Muscle layer of colon (tissue), 2 donors: Measurements from ENCODE around the gene TXNL4B.

Source experiments
- H3K27ac ChIP-seq: one replicate; pipeline ENCODE4 v1.7.0; 2013; ENCODE audit warnings: low read depth, mild to moderate bottlenecking, low read length, moderate library complexity
- H3K27me3 ChIP-seq, 2 donors: one replicate each; pipeline ENCODE4 v1.7.0; 2013; ENCODE audit warnings: low read length in 2 of 2, mild to moderate bottlenecking in 2 of 2; ENCODE audit not compliant: insufficient read depth in 2 of 2, control insufficient read depth in 1 of 2
- H3K36me3 ChIP-seq: one replicate; pipeline ENCODE4 v1.7.0; 2013; ENCODE audit warnings: mild to moderate bottlenecking, low read length; ENCODE audit not compliant: insufficient read depth
- H3K4me1 ChIP-seq: one replicate; pipeline ENCODE4 v1.7.0; 2013; ENCODE audit warnings: mild to moderate bottlenecking, low read length; ENCODE audit not compliant: insufficient read depth
- H3K4me3 ChIP-seq, 2 donors: one replicate each; pipeline ENCODE4 v1.7.0; 2013; ENCODE audit warnings: low read length in 2 of 2, low read depth in 1 of 2, mild to moderate bottlenecking in 1 of 2, moderate library complexity in 1 of 2
- H3K9ac ChIP-seq: one replicate; pipeline ENCODE4 v1.7.0; 2013; ENCODE audit warnings: low read length
- H3K9me3 ChIP-seq: one replicate; pipeline ENCODE4 v1.7.0; 2013; ENCODE audit warnings: mild to moderate bottlenecking, low read length
- donor health status: abdominal sarcoma.
- donor health status: Adenocarcinoma of cecum.

Gene TXNL4B

GRCh38 chr16:72125635-72126428 is 32.4 kb upstream of the TXNL4B start:
- no peak overlapping the region for H3K27ac ChIP-seq
- no peak overlapping the region for H3K4me3 ChIP-seq

GRCh38 chr16:72124761-72125634 is 31.6 kb upstream of the TXNL4B start:
- H3K9me3 ChIP-seq: no peaks in the 10 kb centered on the region
- H3K36me3 ChIP-seq: no peaks in the 10 kb centered on the region
- no peak overlapping the region for H3K9ac ChIP-seq
- no peaks in the 10 kb centered on the region for H3K27me3 ChIP-seq
- no peaks in the 10 kb centered on the region for H3K4me1 ChIP-seq
- no peak overlapping the region for H3K27ac ChIP-seq
- H3K4me3 ChIP-seq: no peak overlapping the region

More at GRCh38 chr16:72125635-72126428, 32.4 kb upstream of the TXNL4B start:
- no peaks in the 10 kb centered on the region for H3K27me3 ChIP-seq
- H3K4me1 ChIP-seq: no peaks in the 10 kb centered on the region
- no peak overlapping the region for H3K9ac ChIP-seq
- no peaks in the 10 kb centered on the region for H3K9me3 ChIP-seq
- no peaks in the 10 kb centered on the region for H3K36me3 ChIP-seq

- Histone ChIP-seq H3K9ac (no peak overlapping the region), H3K4me3 (no peak overlapping the region), H3K36me3 (no peaks in the 10 kb centered on the region), H3K27me3 (no peaks in the 10 kb centered on the region), H3K4me1 (no peaks in the 10 kb centered on the region), H3K27ac (no peak overlapping the region), H3K9me3 (no peaks in the 10 kb centered on the region)
Observed at GRCh38 chr16:72124148-72124547, 30.7 kb upstream of the TXNL4B start.

GRCh38 chr16:72123426-72123825 is 30.0 kb upstream of the TXNL4B start:
- no peak overlapping the region for H3K4me3 ChIP-seq
- H3K9me3 ChIP-seq: no peaks in the 10 kb centered on the region
- no peaks in the 10 kb centered on the region for H3K36me3 ChIP-seq
- no peaks in the 10 kb centered on the region for H3K4me1 ChIP-seq
- H3K27me3 ChIP-seq: no peaks in the 10 kb centered on the region
- H3K9ac ChIP-seq: no peak overlapping the region
- no peak overlapping the region for H3K27ac ChIP-seq

- Histone ChIP-seq H3K27ac (no peak overlapping the region), H3K36me3 (no peaks in the 10 kb centered on the region), H3K27me3 (no peaks in the 10 kb centered on the region), H3K4me1 (no peaks in the 10 kb centered on the region), H3K4me3 (no peak overlapping the region), H3K9ac (no peak overlapping the region), H3K9me3 (no peaks in the 10 kb centered on the region)
Observed at GRCh38 chr16:72122916-72123315, 29.5 kb upstream of the TXNL4B start.

GRCh38 chr16:72122308-72122707 is 28.9 kb upstream of the TXNL4B start:
- Histone ChIP-seq H3K9ac (no peak overlapping the region), H3K9me3 (no peaks in the 10 kb centered on the region), H3K27me3 (no peaks in the 10 kb centered on the region), H3K4me3 (no peak overlapping the region), H3K4me1 (no peaks in the 10 kb centered on the region), H3K36me3 (no peaks in the 10 kb centered on the region), H3K27ac (no peak overlapping the region)

GRCh38 chr16:72120026-72120425 is 26.6 kb upstream of the TXNL4B start:
- Histone ChIP-seq H3K27ac (no peak overlapping the region), H3K4me3 (no peak overlapping the region), H3K36me3 (no peaks in the 10 kb centered on the region), H3K27me3 (no peaks in the 10 kb centered on the region), H3K9ac (no peak overlapping the region), H3K9me3 (no peaks in the 10 kb centered on the region), H3K4me1 (no peaks in the 10 kb centered on the region)

- no peaks in the 10 kb centered on the region for H3K4me1 ChIP-seq
- no peaks in the 10 kb centered on the region for H3K27me3 ChIP-seq
- H3K36me3 ChIP-seq: peaks cover 46% of the 10 kb centered on the region
- H3K4me3 ChIP-seq: no peak overlapping the region
- no peaks in the 10 kb centered on the region for H3K9me3 ChIP-seq
- H3K27ac ChIP-seq: no peak overlapping the region
- no peak overlapping the region for H3K9ac ChIP-seq
Observed at GRCh38 chr16:72113616-72113945, 20.2 kb upstream of the TXNL4B start.

- Histone ChIP-seq H3K9ac (no peak overlapping the region), H3K4me3 (no peak overlapping the region), H3K27me3 (no peaks in the 10 kb centered on the region), H3K27ac (no peak overlapping the region), H3K4me1 (no peaks in the 10 kb centered on the region), H3K36me3 (peaks cover 51% of the 10 kb centered on the region), H3K9me3 (no peaks in the 10 kb centered on the region)
Observed at GRCh38 chr16:72112906-72113615, 19.6 kb upstream of the TXNL4B start.

GRCh38 chr16:72112452-72112792 is 19.0 kb upstream of the TXNL4B start:
- Histone ChIP-seq H3K27me3 (no peaks in the 10 kb centered on the region), H3K9me3 (no peaks in the 10 kb centered on the region), H3K4me3 (no peak overlapping the region), H3K9ac (no peak overlapping the region), H3K36me3 (peaks cover 57% of the 10 kb centered on the region), H3K27ac (no peak overlapping the region), H3K4me1 (no peaks in the 10 kb centered on the region)

GRCh38 chr16:72111657-72112451 is 18.4 kb upstream of the TXNL4B start:
- peaks cover 63% of the 10 kb centered on the region for H3K36me3 ChIP-seq
- H3K27ac ChIP-seq: no peak overlapping the region
- no peaks in the 10 kb centered on the region for H3K4me1 ChIP-seq
- H3K9me3 ChIP-seq: no peaks in the 10 kb centered on the region
- H3K4me3 ChIP-seq: no peak overlapping the region
- H3K9ac ChIP-seq: no peak overlapping the region
- H3K27me3 ChIP-seq: no peaks in the 10 kb centered on the region
